Effector memory CD8-positive, alpha-beta T cell (primary cell): ENCODE measurements around the gene MRPS6.

ENCODE experiments used
- ATAC-seq: fragments of 150-1000 bp; cut with Tn5 transposase; replicated peaks from 2 replicates; pipeline ENCODE4 v1.10.0; 2021; ENCODE audit warnings: mild to moderate bottlenecking, moderate library complexity
- DNase-seq, 3 experiments: peaks; one replicate each; pipeline ENCODE4 v3.0.0; 2021
- H3K27ac Mint-ChIP-seq, 2 donors: one replicate each; pipeline ENCODE4 v1.8.0; 2022; ENCODE audit warnings: mild to moderate bottlenecking in 2 of 2, mixed read lengths in 2 of 2, moderate library complexity in 2 of 2
- H3K27me3 Mint-ChIP-seq, 2 donors: one replicate each; pipeline ENCODE4 v1.8.0; 2022; ENCODE audit warnings: mixed read lengths in 2 of 2
- H3K36me3 Mint-ChIP-seq: one replicate; pipeline ENCODE4 v1.8.0; 2022; ENCODE audit warnings: mild to moderate bottlenecking, moderate library complexity, mixed read lengths; ENCODE audit not compliant: insufficient read depth
- H3K4me1 Mint-ChIP-seq, 2 donors: one replicate each; pipeline ENCODE4 v1.8.0; 2022; ENCODE audit warnings: low read depth in 2 of 2, mixed read lengths in 2 of 2
- H3K4me3 Mint-ChIP-seq, 2 donors: one replicate each; pipeline ENCODE4 v1.8.0; 2022; ENCODE audit warnings: mild to moderate bottlenecking in 2 of 2, mixed read lengths in 2 of 2, moderate library complexity in 2 of 2
- H3K9me3 Mint-ChIP-seq, 2 donors: one replicate each; pipeline ENCODE4 v1.8.0; 2022; ENCODE audit warnings: mixed read lengths in 2 of 2

The MRPS6 gene

DNA sequence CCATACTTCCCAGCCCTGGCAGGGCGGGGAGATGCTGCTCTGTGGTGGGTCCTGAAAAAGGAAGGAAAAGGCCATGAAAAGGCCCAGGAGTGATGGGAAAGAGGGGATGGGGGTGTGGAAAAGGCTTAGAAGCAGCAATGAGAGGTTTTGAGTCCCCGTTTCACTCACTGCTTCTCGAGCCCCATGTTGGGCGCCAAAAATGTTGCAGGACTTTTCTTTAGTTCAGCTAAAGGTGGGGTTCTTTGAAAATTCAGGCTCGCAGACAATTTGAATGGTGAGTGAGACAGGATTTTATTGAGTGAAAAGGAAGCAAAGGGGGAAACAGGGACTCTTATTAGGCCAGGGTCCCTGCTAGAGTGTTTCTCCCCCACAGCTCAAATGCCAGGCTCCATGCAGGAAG is 93.1 kb downstream of the MRPS6 start:
- H3K4me3 Mint-ChIP-seq = no peak overlapping the region
- H3K27me3 Mint-ChIP-seq = no peaks in the 10 kb centered on the region
- peaks cover 10 to 20% of the 10 kb centered on the region in 2 donors for H3K9me3 Mint-ChIP-seq
- no peaks in the 10 kb centered on the region for H3K36me3 Mint-ChIP-seq
- no peaks in the 10 kb centered on the region for H3K4me1 Mint-ChIP-seq
- H3K27ac Mint-ChIP-seq = no peak overlapping the region
- ATAC-seq = no peak
- no peak for DNase-seq

DNA sequence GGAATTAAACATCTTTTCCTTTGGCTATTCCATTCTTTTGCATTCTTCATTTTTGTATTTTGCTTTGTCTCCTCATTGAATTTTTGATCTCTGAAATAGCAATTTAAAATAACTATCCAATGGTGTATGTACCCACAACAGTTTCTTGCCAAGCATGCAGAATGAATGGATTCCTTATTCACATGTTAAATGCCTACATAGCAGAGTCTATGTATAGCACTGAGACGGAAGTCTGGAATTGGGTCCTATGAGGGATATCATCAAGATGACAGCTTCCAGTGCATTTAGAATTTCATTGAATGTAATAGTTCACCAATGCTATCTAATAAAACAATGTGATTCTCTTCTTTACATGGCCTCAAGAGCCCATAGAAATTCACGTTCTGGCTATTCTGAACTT is 97.5 kb downstream of the MRPS6 start:
- Mint-ChIP-seq H3K27me3 (no peaks in the 10 kb centered on the region), H3K27ac (no peak overlapping the region), H3K9me3 (peaks cover 18 to 38% of the 10 kb centered on the region in 2 donors), H3K4me3 (no peak overlapping the region), H3K4me1 (no peaks in the 10 kb centered on the region), H3K36me3 (peaks cover 3% of the 10 kb centered on the region)
- DNase-seq = no peak
- ATAC-seq = no peak

DNA sequence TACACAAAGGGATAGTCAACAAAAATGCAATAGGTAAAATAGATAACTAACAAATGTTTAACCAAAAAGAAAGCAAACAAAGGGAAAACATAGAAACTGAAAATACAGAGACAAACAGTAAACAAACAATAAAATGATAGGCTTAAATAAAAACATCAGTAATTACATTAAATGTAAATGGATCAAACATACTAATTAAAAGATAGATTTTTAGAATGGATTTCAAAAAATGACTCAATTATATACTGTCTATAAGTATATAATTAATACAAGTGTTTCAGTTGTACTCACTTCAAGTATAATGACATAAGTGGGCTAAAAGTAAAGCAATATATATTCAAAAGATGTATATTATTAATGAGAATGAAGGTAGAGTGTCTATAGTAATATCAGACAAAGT is 101.1 kb downstream of the MRPS6 start:
- Mint-ChIP-seq H3K9me3 (peaks cover 14 to 38% of the 10 kb centered on the region in 2 donors), H3K4me1 (no peaks in the 10 kb centered on the region), H3K27ac (no peak overlapping the region), H3K27me3 (no peaks in the 10 kb centered on the region), H3K36me3 (peaks cover 3% of the 10 kb centered on the region), H3K4me3 (no peak overlapping the region)
- DNase-seq = no peak
- ATAC-seq = no peak

DNA sequence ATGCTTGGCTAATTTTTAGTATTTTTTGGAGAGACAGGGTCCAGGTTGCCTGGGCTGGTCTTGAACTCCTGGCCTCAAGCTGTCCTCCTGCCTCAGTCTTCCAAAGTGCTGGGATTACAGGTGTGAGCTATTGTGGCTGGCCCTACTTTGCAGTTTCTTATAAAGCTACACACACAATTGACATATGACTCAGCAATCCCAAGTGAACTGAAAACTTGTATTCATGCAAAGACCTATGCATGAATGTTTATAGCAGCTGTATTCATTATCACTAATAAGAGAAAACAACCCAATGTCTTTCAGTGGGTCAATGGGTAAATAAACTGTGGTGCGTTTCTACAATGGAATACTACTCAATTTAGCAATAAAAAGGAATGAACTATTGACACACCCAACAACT is 103.1 kb downstream of the MRPS6 start:
- H3K4me3 Mint-ChIP-seq = no peak overlapping the region
- no peaks in the 10 kb centered on the region for H3K4me1 Mint-ChIP-seq
- peaks cover 3% of the 10 kb centered on the region for H3K36me3 Mint-ChIP-seq
- peaks cover 12 to 28% of the 10 kb centered on the region in 2 donors for H3K9me3 Mint-ChIP-seq
- H3K27me3 Mint-ChIP-seq = no peaks in the 10 kb centered on the region
- ATAC-seq (no peak), DNase-seq (no peak)
- no peak overlapping the region for H3K27ac Mint-ChIP-seq

DNA sequence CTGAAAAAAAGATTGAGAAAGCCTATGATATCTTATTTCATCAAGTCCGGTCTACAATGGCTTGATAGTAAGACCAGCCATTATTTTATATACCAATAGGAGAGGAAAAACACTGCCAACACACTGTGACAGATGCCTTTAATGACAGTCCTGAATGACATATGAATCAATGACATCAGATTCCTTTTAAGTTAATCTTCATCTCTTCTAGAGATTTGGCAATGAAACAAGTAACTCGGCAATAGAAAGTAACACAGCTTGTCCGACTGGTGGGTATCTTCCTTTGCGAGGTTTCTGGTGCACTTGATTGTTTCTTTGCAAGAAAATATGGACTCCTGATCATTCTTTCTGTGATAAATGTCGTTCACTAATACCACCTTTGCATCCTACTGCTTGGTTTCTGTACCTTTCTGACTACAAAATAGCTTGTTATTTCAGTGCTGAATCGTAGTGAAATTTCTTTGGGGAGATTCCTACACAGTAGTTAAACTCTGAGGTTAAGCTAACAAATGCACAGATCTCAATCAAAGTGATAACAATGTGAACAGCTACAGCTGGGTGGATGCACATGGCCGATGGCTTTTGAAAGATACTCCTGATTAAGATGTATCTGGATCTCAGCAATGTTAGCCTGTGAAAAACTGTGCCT is 104.7 kb downstream of the MRPS6 start:
- no peaks in the 10 kb centered on the region for H3K4me1 Mint-ChIP-seq
- no peak overlapping the region for H3K4me3 Mint-ChIP-seq
- no peaks in the 10 kb centered on the region for H3K27me3 Mint-ChIP-seq
- H3K36me3 Mint-ChIP-seq = no peaks in the 10 kb centered on the region
- no peak overlapping the region for H3K27ac Mint-ChIP-seq
- H3K9me3 Mint-ChIP-seq = peaks cover 6 to 20% of the 10 kb centered on the region in 2 donors
- ATAC-seq (no peak), DNase-seq (no peak)

DNA sequence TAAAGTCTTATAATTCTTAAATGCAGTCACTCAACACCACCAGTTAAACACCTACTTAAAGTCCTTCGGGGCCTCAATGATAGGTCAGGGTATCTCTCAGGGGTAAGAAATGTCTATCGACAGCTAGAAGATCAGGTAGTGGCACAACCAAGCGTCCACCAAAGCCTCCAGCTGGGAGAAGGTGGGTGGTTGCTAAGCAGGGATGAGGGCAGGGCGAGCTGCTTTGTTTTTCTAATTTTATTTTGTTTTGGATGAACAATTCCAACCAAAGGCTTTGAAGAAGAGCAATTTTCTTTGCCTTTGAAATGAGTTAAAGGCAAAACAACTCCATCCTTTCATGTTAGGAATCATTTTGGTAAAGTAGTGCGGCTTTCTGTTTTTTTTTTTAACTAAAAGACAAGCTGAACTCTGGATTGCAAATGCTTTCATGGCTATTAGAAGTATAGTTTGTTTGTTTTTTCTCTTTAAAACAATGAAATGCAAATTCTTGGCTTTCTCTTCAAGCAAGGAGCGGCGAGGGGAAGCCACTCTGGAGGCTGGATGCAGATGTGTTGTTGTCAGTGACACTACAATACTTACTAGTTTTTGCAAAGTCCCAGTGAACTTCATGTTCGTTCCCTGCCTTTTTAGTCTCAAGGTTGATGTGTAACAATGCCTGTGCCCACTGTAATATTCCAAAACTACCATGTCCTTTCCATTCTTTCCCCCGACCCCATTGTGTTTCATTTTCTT is 106.0 kb downstream of the MRPS6 start:
- DNase-seq = no peak
- no peaks in the 10 kb centered on the region for H3K27me3 Mint-ChIP-seq

DNA sequence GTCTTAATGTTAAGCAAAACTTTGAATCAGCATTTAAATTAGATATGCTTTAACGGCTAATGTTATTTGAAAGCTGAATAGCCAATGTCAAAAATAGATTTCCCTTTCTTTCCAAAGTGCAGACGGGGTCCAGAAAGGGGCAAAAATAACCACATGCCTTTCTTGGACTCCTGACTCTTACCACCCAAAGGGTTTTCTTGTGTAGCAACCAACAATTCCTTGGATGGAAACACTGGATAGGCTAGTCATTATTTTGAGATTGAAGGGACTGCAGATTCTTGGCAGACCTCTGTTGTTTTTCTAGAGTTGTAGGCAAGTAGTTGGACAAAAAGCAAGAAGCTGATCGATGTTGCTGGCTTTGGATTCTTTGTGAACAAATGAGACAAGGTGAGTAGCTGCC is 107.0 kb downstream of the MRPS6 start:
- no peak overlapping the region for H3K4me3 Mint-ChIP-seq

More for the DNA sequence above, 106.0 kb downstream of the MRPS6 start:
- Mint-ChIP-seq H3K4me3 (no peak overlapping the region), H3K36me3 (no peaks in the 10 kb centered on the region), H3K9me3 (peaks cover 2 to 8% of the 10 kb centered on the region in 2 donors), H3K27ac (no peak overlapping the region), H3K4me1 (no peaks in the 10 kb centered on the region)
- ATAC-seq = no peak

DNA sequence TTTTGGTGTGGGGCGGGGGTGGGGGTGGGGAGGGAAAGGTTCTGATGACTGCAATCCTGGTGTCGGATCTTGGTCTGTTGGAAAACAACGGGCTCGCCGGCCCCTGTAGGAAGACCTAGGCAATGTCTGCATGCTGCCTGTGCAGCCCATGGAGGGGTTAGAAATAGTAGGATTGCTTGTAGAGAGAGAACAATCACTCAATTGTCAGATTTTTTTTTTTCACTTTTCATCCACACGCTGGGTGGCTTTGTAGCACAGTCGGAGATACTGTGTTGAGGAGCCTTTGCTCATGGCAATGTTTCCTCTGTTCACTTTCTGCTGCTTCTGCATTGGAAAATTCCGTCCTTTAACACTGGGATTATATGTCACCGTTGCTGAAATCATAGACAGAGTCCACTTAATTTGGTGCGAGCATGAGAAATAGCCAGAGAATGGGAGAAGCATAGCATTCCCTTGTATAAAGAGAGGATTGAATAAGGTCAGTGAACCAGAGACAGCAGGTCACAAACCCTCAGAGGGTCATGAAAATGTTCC is 107.5 kb downstream of the MRPS6 start:
- no peak for ATAC-seq
- Mint-ChIP-seq H3K9me3 (peaks cover 0 to 2% of the 10 kb centered on the region in 2 donors), H3K27me3 (no peaks in the 10 kb centered on the region), H3K4me1 (no peaks in the 10 kb centered on the region), H3K27ac (no peak overlapping the region), H3K4me3 (no peak overlapping the region), H3K36me3 (no peaks in the 10 kb centered on the region)
- DNase-seq = no peak

More for the DNA sequence above, 107.0 kb downstream of the MRPS6 start:
- ATAC-seq (no peak), DNase-seq (no peak)
- Mint-ChIP-seq H3K27ac (no peak overlapping the region), H3K4me1 (no peaks in the 10 kb centered on the region), H3K36me3 (no peaks in the 10 kb centered on the region), H3K9me3 (peaks cover 2 to 3% of the 10 kb centered on the region in 2 donors), H3K27me3 (no peaks in the 10 kb centered on the region)

DNA sequence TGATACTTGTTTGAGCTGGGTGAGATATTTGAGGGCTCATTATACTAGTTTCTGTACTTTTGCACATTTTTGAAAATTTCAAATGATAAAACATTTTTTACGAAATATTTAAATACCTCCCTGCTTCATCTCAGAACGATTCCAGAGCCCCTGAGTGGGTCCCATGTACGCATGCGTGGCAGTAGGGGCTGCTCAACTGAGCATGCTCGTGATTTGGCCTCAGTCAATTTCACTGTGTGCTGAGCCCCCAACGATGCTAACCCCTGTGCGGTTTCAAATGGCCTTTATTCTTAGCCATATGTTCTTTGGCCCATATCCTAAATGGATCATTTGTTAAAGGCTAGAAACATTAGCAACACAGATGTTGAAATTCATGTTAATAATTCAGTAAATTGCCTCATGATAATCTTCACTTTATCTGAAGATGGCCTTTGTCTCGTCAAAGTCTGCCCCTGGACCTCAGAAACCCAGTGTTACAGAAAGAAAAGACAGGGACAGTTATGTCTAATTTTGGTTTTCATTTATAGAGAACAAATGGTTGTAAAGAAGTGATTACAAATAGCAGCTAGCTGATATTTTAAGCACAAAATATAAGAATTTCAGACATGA is 108.2 kb downstream of the MRPS6 start:
- H3K36me3 Mint-ChIP-seq = no peaks in the 10 kb centered on the region
- DNase-seq (no peak), ATAC-seq (no peak)
- no peaks in the 10 kb centered on the region for H3K27me3 Mint-ChIP-seq
- peaks cover 0 to 2% of the 10 kb centered on the region in 2 donors for H3K9me3 Mint-ChIP-seq
- peak overlapping the region in 1 of 2 donors; percentile 60 for H3K27ac Mint-ChIP-seq
- H3K4me1 Mint-ChIP-seq = no peaks in the 10 kb centered on the region
- no peak overlapping the region for H3K4me3 Mint-ChIP-seq

DNA sequence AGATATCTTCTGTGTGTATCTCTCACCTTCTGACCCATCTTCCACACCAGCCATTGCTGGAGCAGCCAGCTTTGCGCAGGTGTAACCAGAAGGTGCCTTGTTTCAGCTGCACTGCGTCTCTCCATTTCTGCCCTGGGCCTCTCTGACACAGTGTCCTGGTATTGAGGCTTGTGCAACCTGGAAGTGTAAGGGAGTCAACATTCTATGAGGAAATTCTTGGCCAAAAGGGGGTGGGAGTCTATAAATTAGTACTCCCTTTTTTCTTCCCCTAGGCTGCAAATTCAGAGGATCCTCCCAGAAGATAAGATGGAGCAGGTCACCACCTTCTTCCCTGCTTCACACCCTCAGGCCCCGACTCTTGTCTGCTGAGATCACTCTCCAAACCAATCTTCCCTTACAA is 109.1 kb downstream of the MRPS6 start:
- H3K9me3 Mint-ChIP-seq = no peaks in the 10 kb centered on the region
- H3K4me1 Mint-ChIP-seq = no peaks in the 10 kb centered on the region
- H3K4me3 Mint-ChIP-seq = no peak overlapping the region

DNA sequence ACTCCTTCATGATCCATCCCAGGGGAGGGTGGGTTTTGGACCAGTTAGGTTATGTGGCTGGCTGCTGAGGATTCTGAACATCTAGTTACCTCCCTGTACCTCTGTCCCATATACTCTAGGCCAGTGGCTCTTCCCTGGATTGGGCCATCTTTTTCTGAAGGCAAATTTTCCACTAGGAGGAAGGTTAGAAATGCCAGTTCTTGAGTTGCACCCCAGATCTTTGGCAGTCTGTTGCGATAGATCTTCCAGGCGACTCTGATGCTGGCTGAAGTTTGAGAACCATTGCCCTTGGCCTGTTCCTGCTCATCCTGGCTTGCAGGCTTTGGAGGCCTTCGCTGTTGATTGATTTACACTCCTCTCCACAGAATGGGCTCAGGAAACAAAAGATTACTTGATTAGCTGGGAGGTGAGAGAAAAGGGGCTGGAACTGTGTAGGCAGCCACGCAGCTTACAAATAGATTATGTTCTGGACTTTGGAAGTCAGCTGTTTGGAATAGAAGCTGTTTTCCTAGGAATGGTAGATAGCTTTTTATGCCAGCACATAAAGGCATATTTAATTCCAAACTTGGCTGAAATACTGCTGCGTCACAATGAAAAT is 110.1 kb downstream of the MRPS6 start:
- H3K27ac Mint-ChIP-seq = no peak overlapping the region
- H3K4me1 Mint-ChIP-seq = no peaks in the 10 kb centered on the region
- H3K4me3 Mint-ChIP-seq = no peak overlapping the region
- H3K36me3 Mint-ChIP-seq = no peaks in the 10 kb centered on the region
- DNase-seq = no peak
- no peaks in the 10 kb centered on the region for H3K9me3 Mint-ChIP-seq
- no peaks in the 10 kb centered on the region for H3K27me3 Mint-ChIP-seq
- no peak for ATAC-seq

More for the DNA sequence above, 109.1 kb downstream of the MRPS6 start:
- H3K36me3 Mint-ChIP-seq = no peaks in the 10 kb centered on the region
- no peaks in the 10 kb centered on the region for H3K27me3 Mint-ChIP-seq
- no peak overlapping the region for H3K27ac Mint-ChIP-seq
- DNase-seq (no peak), ATAC-seq (no peak)

DNA sequence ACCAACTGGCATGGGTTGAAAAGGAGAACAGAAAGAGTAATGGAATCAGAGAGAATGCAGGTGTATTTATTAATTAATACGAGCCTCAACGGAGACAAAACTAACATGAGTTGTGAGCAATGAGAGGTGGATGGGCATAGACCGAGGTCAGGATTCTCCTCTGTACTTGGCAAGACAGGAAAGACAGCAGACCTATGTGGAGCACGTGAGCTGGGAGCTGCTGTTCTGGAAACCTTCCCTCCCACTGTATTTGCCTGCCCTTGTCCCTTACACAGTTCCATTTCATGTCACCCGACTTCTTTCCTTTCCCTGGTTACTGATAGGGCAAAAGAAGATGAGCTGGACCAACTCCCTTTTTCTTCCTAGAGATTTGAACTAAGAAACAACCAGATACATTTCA is 110.9 kb downstream of the MRPS6 start:
- Mint-ChIP-seq H3K27ac (no peak overlapping the region), H3K4me3 (no peak overlapping the region), H3K27me3 (no peaks in the 10 kb centered on the region), H3K4me1 (no peaks in the 10 kb centered on the region), H3K36me3 (no peaks in the 10 kb centered on the region), H3K9me3 (no peaks in the 10 kb centered on the region)
- no peak for ATAC-seq
- DNase-seq = no peak

DNA sequence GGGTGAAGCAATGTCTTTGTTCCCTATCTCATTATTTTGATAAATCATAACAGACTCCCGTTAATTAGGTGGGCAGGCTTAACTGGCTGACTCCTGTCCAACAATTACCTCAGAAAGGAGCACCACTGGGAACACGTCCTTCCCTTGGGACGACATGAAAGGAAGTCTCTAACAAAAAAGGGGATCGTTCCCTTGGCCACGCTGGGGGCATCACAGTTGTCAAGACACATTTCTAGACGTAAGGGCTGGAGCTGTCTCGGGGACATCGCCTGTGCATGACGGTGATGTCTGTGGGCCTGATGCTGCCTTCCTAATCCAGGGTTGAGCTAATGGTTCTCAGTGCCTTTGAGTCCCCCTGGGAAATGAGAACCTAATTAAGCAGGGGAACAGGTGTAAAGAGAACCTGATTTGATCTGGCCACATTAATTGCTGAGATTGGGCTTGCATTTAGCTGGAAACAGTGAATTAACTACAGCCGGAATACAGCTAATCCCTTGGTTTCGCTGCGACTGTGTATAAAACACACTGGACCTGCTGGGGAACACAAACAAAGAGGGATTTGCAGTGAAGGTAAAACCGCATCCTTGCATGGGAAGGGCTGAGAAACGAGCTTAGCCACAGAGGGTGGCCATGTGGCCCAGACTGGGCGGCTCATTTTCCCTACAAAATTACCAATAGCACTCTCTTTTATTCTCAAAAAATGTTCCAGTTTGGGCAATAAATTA is 111.8 kb downstream of the MRPS6 start:
- Mint-ChIP-seq H3K4me3 (no peak overlapping the region), H3K27me3 (no peaks in the 10 kb centered on the region), H3K36me3 (no peaks in the 10 kb centered on the region), H3K9me3 (no peaks in the 10 kb centered on the region), H3K4me1 (no peaks in the 10 kb centered on the region), H3K27ac (no peak overlapping the region)
- DNase-seq = no peak
- ATAC-seq = no peak
